OCI-LY7 (cell line): ENCODE results near the gene ELK4. TPM values are rescaled to one million over a fixed set of nuclear protein-coding genes. Genes with fewer than 3 reads are reported as not detected.

Experiments used
- BruUV-seq: library from RNA; stranded (reverse); fragments of 400-500 nt; replicated peaks from 2 replicates; lab custom pipeline; 2021; lab: Mats Ljungman, UMichigan
- CTCF ChIA-PET: fragments of 300-600 bp; sonication (Branson Sonifier 250); formaldehyde crosslinking; loops from one replicate; lab custom pipeline; 2022; ENCODE audit warnings: antibody characterized with exemption; ENCODE audit not compliant: unreplicated experiment; lab: Charles Lee
- POLR2A ChIA-PET: fragments of 300-600 bp; sonication (Branson Sonifier 250); formaldehyde crosslinking; loops from one replicate; lab custom pipeline; 2022; ENCODE audit warnings: antibody characterized with exemption; lab: Charles Lee
- DNase-seq: peaks from one replicate; pipeline ENCODE4 v3.0.0-alpha.2; 2015; ENCODE audit warnings: low spot score
- H2AFZ ChIP-seq: fragments of 200-600 bp; sonication (generic), shearing (Covaris generic); 2 replicates; pipeline ENCODE4 v1.6.1; 2014; ENCODE audit warnings: mild to moderate bottlenecking, antibody characterized with exemption, low read length, moderate library complexity
- H3K27ac ChIP-seq: fragments of 200-600 bp; sonication (generic); 2 replicates; pipeline ENCODE4 v1.5.1; 2014; ENCODE audit warnings: mixed run types, low read depth, mild to moderate bottlenecking, moderate library complexity, low read length, inconsistent platforms; ENCODE audit not compliant: poor library complexity, severe bottlenecking
- H3K36me3 ChIP-seq: fragments of 200-600 bp; sonication (generic); 2 replicates; pipeline ENCODE4 v1.6.1; 2014; ENCODE audit warnings: mild to moderate bottlenecking, antibody characterized with exemption, low read length, moderate library complexity, mixed read lengths; ENCODE audit not compliant: insufficient read depth
- H3K4me1 ChIP-seq: fragments of 200-600 bp; sonication (generic); 2 replicates; pipeline ENCODE4 v1.5.1; 2014; ENCODE audit warnings: mild to moderate bottlenecking, low read length; ENCODE audit not compliant: insufficient read depth, poor library complexity, severe bottlenecking
- H3K4me2 ChIP-seq: fragments of 200-600 bp; sonication (generic); 2 replicates; pipeline ENCODE4 v1.6.1; 2014; ENCODE audit warnings: mild to moderate bottlenecking, low read length
- H3K4me3 ChIP-seq: fragments of 200-600 bp; sonication (generic); 2 replicates; pipeline ENCODE4 v1.5.1; 2014; ENCODE audit warnings: mild to moderate bottlenecking, low read depth, low read length; ENCODE audit not compliant: poor library complexity, severe bottlenecking
- H3K79me2 ChIP-seq: fragments of 200-600 bp; sonication (generic); 2 replicates; pipeline ENCODE4 v1.6.1; 2016; ENCODE audit warnings: low read depth, mild to moderate bottlenecking, low read length, moderate library complexity, mixed read lengths; ENCODE audit not compliant: insufficient read depth
- H3K9me2 ChIP-seq: fragments of 200-600 bp; sonication (generic); 2 replicates; pipeline ENCODE4 v1.6.1; 2016; ENCODE audit warnings: mild to moderate bottlenecking, low read length, mixed read lengths; ENCODE audit not compliant: insufficient read depth
- H3K9me3 ChIP-seq: fragments of 200-600 bp; sonication (generic); 2 replicates; pipeline ENCODE4 v1.6.1; 2014; ENCODE audit warnings: mild to moderate bottlenecking, mixed run types, low read length, mixed read lengths
- H4K20me1 ChIP-seq: fragments of 200-600 bp; sonication (generic); 2 replicates; pipeline ENCODE4 v1.6.1; 2014; ENCODE audit warnings: mild to moderate bottlenecking, antibody characterized with exemption, low read length, moderate library complexity, mixed read lengths; ENCODE audit not compliant: insufficient read depth
- CTCF ChIP-seq: fragments of 200-600 bp; sonication (generic); conservative IDR thresholded peaks from 2 replicates; pipeline ENCODE4 v1.5.1; 2014; ENCODE audit warnings: mild to moderate bottlenecking, antibody characterized with exemption, low read length, moderate library complexity, mixed read lengths
- EZH2phosphoT487 ChIP-seq: fragments of 200-600 bp; sonication (generic); IDR thresholded peaks from 2 replicates; pipeline ENCODE4 v1.6.1; 2018; ENCODE audit warnings: low read depth, borderline replicate concordance, mild to moderate bottlenecking, mixed run types, antibody characterized with exemption, low read length, moderate library complexity, mixed read lengths
- intact Hi-C: fragments of 100-400 bp; cut with micrococcal nuclease; formaldehyde crosslinking; loops from one replicate; pipeline ENCODE4 v1.10.0; 2022; ENCODE audit not compliant: unreplicated experiment
- total RNA-seq, 2 experiments: library from RNA; depleted of rRNA in 1 of 2; stranded (reverse); fragments of >200 nt in 1 of 2; shearing (Covaris generic) in 1 of 2; gene quantifications; 2 replicates each; pipeline ENCODE4 v1.2.3, GENCODE V29; 2014 to 2022

The ELK4 gene
- total RNA-seq, 2 experiments from 2014 or later, result 26.4 to 88.3 TPM

GRCh38 chr1:205670611-205671430, 39.0 kb upstream of the ELK4 start:
- DNase-seq, result no peak
- POLR2A ChIA-PET, result interaction anchor here (0.8 to 5.1 kb wide), 5 partner anchors 10 to 78 kb away, joined by 3 to 31 read pairs (median 3); no protein-coding TSS in a partner anchor
- CTCF ChIA-PET, result interaction anchor here (0.6 to 1.0 kb wide), 4 partner anchors 33 to 391 kb away, joined by 3 to 7 read pairs (median 3); no protein-coding TSS in a partner anchor
- TF ChIP-seq CTCF (no peak), EZH2phosphoT487 (no peak)
- H3K79me2 ChIP-seq, result no peaks in the 10 kb centered on the region
- no peak overlapping the region for H3K27ac ChIP-seq
- H3K9me2 ChIP-seq, result no peaks in the 10 kb centered on the region
- no TSS peak for BruUV-seq
- peak overlapping the region; percentile 62; the same call in 1 of the 2 replicates for H2AFZ ChIP-seq
- H3K4me2 ChIP-seq, result peak overlapping the region; percentile 60
- H3K4me1 ChIP-seq, result peaks cover 69% of the 10 kb centered on the region
- H4K20me1 ChIP-seq, result no peaks in the 10 kb centered on the region
- no peaks in the 10 kb centered on the region for H3K9me3 ChIP-seq
- intact Hi-C loops, result no loop called here
- no peaks in the 10 kb centered on the region for H3K36me3 ChIP-seq
- peak overlapping the region; percentile 55 for H3K4me3 ChIP-seq

GRCh38 chr1:205670150-205670446, 38.3 kb upstream of the ELK4 start:
- POLR2A ChIA-PET, result interaction anchor here (1.0 to 5.1 kb wide), 5 partner anchors 8 to 77 kb away, joined by 3 to 31 read pairs (median 6); no protein-coding TSS in a partner anchor

More at GRCh38 chr1:205670150-205670446, 38.3 kb upstream of the ELK4 start:
- TF ChIP-seq CTCF (no peak), EZH2phosphoT487 (no peak)
- Histone ChIP-seq H3K36me3 (no peaks in the 10 kb centered on the region), H3K9me3 (no peaks in the 10 kb centered on the region), H3K79me2 (no peaks in the 10 kb centered on the region), H4K20me1 (no peaks in the 10 kb centered on the region), H3K9me2 (no peaks in the 10 kb centered on the region), H2AFZ (peak overlapping the region; percentile 62; the same call in 1 of the 2 replicates), H3K27ac (no peak overlapping the region), H3K4me1 (peaks cover 76% of the 10 kb centered on the region), H3K4me3 (peak overlapping the region; percentile 55), H3K4me2 (peak overlapping the region; percentile 60)
- no peak for DNase-seq
- CTCF ChIA-PET, result interaction anchor here (1.0 kb wide), 1 partner anchor 75 kb away, joined by 3 read pairs; no protein-coding TSS in a partner anchor
- intact Hi-C loops, result no loop called here
- no TSS peak for BruUV-seq
